NT2/D1 (cell line): ENCODE data around the gene IGSF9B.

Experiments
- DNase-seq: peaks from one replicate; pipeline ENCODE4 v3.0.0-alpha.2; 2011; ENCODE audit warnings: low read depth, low spot score
- H3K27me3 ChIP-seq: 2 replicates; pipeline ENCODE4 v1.6.0; 2011; ENCODE audit warnings: mild to moderate bottlenecking; ENCODE audit not compliant: insufficient read length, insufficient read depth
- H3K36me3 ChIP-seq: 2 replicates; pipeline ENCODE4 v1.6.1; 2011; ENCODE audit warnings: mild to moderate bottlenecking, low read length, mixed read lengths; ENCODE audit not compliant: insufficient read depth, insufficient read length
- H3K4me1 ChIP-seq: 2 replicates; pipeline ENCODE4 v1.5.1; 2011; ENCODE audit not compliant: insufficient read depth, insufficient read length
- H3K4me3 ChIP-seq: 2 replicates; pipeline ENCODE4 v1.5.1; 2011; ENCODE audit warnings: low read depth; ENCODE audit not compliant: insufficient read length
- H3K9ac ChIP-seq: 2 replicates; pipeline ENCODE4 v1.6.0; 2011; ENCODE audit warnings: low read depth; ENCODE audit not compliant: insufficient read length
- H3K9me3 ChIP-seq: 2 replicates; pipeline ENCODE4 v1.5.1; 2011; ENCODE audit warnings: mild to moderate bottlenecking, low read length; ENCODE audit not compliant: insufficient read depth
- SUZ12 ChIP-seq: IDR thresholded peaks from 2 replicates; pipeline ENCODE4 v1.6.1; 2011; ENCODE audit not compliant: insufficient read length, insufficient read depth; ENCODE audit errors: extremely low read depth
- YY1 ChIP-seq: IDR thresholded peaks from 2 replicates; pipeline ENCODE4 v1.6.1; 2011; ENCODE audit not compliant: insufficient read length, insufficient read depth
- ZNF274 ChIP-seq: IDR thresholded peaks from 2 replicates; pipeline ENCODE4 v1.6.1; 2011; ENCODE audit warnings: mild to moderate bottlenecking, low read depth, low read length

IGSF9B gene

GRCh38 chr11:133934096-133934495 lies 22.7 kb downstream of the IGSF9B start:
- H3K9me3 ChIP-seq: no peaks in the 10 kb centered on the region
- H3K4me1 ChIP-seq: peaks cover 10% of the 10 kb centered on the region
- H3K4me3 ChIP-seq: no peak overlapping the region
- no peak overlapping the region for H3K9ac ChIP-seq
- peaks cover 35% of the 10 kb centered on the region for H3K36me3 ChIP-seq
- H3K27me3 ChIP-seq: no peaks in the 10 kb centered on the region
- no peak for DNase-seq
- no peak for TF ChIP-seq SUZ12
- no peak for TF ChIP-seq ZNF274
- TF ChIP-seq YY1: no peak

- Histone ChIP-seq H3K9me3 (no peaks in the 10 kb centered on the region), H3K4me3 (no peak overlapping the region), H3K4me1 (peaks cover 9% of the 10 kb centered on the region), H3K36me3 (peaks cover 22% of the 10 kb centered on the region), H3K27me3 (no peaks in the 10 kb centered on the region), H3K9ac (no peak overlapping the region)
- no peak for TF ChIP-seq ZNF274
- no peak for TF ChIP-seq SUZ12
- no peak for TF ChIP-seq YY1
- no peak for DNase-seq
Measured at GRCh38 chr11:133931449-133932060, 25.2 kb downstream of the IGSF9B start.

GRCh38 chr11:133930767-133931448 lies 25.9 kb downstream of the IGSF9B start:
- Histone ChIP-seq H3K9ac (no peak overlapping the region), H3K9me3 (no peaks in the 10 kb centered on the region), H3K36me3 (peaks cover 25% of the 10 kb centered on the region), H3K4me3 (no peak overlapping the region), H3K27me3 (no peaks in the 10 kb centered on the region), H3K4me1 (peaks cover 6% of the 10 kb centered on the region)
- no peak for DNase-seq
- TF ChIP-seq ZNF274: no peak
- no peak for TF ChIP-seq YY1
- no peak for TF ChIP-seq SUZ12

- Histone ChIP-seq H3K9me3 (no peaks in the 10 kb centered on the region; the same call in 1 of the 2 replicates), H3K4me1 (peaks cover 4% of the 10 kb centered on the region), H3K9ac (no peak overlapping the region), H3K4me3 (no peak overlapping the region), H3K36me3 (peaks cover 31% of the 10 kb centered on the region), H3K27me3 (no peaks in the 10 kb centered on the region)
- TF ChIP-seq SUZ12 (no peak), ZNF274 (no peak), YY1 (no peak)
- DNase-seq: no peak
Measured at GRCh38 chr11:133930053-133930766, 26.6 kb downstream of the IGSF9B start.

- no peaks in the 10 kb centered on the region; the same call in 1 of the 2 replicates for H3K9me3 ChIP-seq
- DNase-seq: no peak
- H3K4me1 ChIP-seq: peaks cover 4% of the 10 kb centered on the region
- no peak for TF ChIP-seq SUZ12
- no peak for TF ChIP-seq ZNF274
- H3K9ac ChIP-seq: no peak overlapping the region
- H3K27me3 ChIP-seq: no peaks in the 10 kb centered on the region
- H3K4me3 ChIP-seq: no peak overlapping the region
- peaks cover 37% of the 10 kb centered on the region for H3K36me3 ChIP-seq
Measured at GRCh38 chr11:133929401-133930052, 27.2 kb downstream of the IGSF9B start.

- no peak overlapping the region for H3K4me3 ChIP-seq
- H3K27me3 ChIP-seq: no peaks in the 10 kb centered on the region
- DNase-seq: no peak
Measured at GRCh38 chr11:133928628-133929059, 28.1 kb downstream of the IGSF9B start.

More at GRCh38 chr11:133928628-133929059, 28.1 kb downstream of the IGSF9B start:
- Histone ChIP-seq H3K4me1 (peaks cover 4% of the 10 kb centered on the region), H3K36me3 (peaks cover 37% of the 10 kb centered on the region), H3K9ac (no peak overlapping the region), H3K9me3 (no peaks in the 10 kb centered on the region; the same call in 1 of the 2 replicates)
- TF ChIP-seq SUZ12 (no peak), ZNF274 (no peak)
